CMK (cell line): Measurements from ENCODE around the gene INPP4B.
"Not testable (repeated sequence)": the region's sequence is repeated elsewhere in the genome, so short reads cannot be mapped to it uniquely, and the experiment has no call there.

ENCODE experiments used
- DNase-seq: peaks from one replicate; pipeline ENCODE4 v3.0.0-alpha.2; 2010; ENCODE audit warnings: low read depth

Gene INPP4B

GRCh38 chr4:142411993-142412392 is 434.1 kb downstream of the INPP4B start:
- DNase-seq, result no peak

- DNase-seq, result no peak
Measured at GRCh38 chr4:142408003-142408441, 438.1 kb downstream of the INPP4B start.

- no peak for DNase-seq
Measured at GRCh38 chr4:142407596-142407995, 438.5 kb downstream of the INPP4B start.

GRCh38 chr4:142406917-142407501 is 439.1 kb downstream of the INPP4B start:
- DNase-seq, result no peak

GRCh38 chr4:142406499-142406835 is 439.6 kb downstream of the INPP4B start:
- no peak for DNase-seq

- DNase-seq, result no peak
Measured at GRCh38 chr4:142405695-142406498, 440.2 kb downstream of the INPP4B start.

- DNase-seq, result peak; percentile 82
Measured at GRCh38 chr4:142405021-142405694, 440.9 kb downstream of the INPP4B start.

- no peak for DNase-seq
Measured at GRCh38 chr4:142404191-142404611, 441.9 kb downstream of the INPP4B start.

- DNase-seq, result no peak
Measured at GRCh38 chr4:142402900-142403299, 443.2 kb downstream of the INPP4B start.

- no peak for DNase-seq
Measured at GRCh38 chr4:142402156-142402555, 443.9 kb downstream of the INPP4B start.

GRCh38 chr4:142397364-142397991 is 448.6 kb downstream of the INPP4B start:
- DNase-seq, result not testable (repeated sequence)

- no peak for DNase-seq
Measured at GRCh38 chr4:142396279-142396678, 449.8 kb downstream of the INPP4B start.

- no peak for DNase-seq
Measured at GRCh38 chr4:142393127-142393526, 453.0 kb downstream of the INPP4B start.

- DNase-seq, result no peak
Measured at GRCh38 chr4:142386856-142387255, 459.2 kb downstream of the INPP4B start.

- DNase-seq, result no peak
Measured at GRCh38 chr4:142386449-142386848, 459.7 kb downstream of the INPP4B start.

GRCh38 chr4:142383800-142384470 is 462.2 kb downstream of the INPP4B start:
- DNase-seq, result no peak

- DNase-seq, result no peak
Measured at GRCh38 chr4:142383354-142383753, 462.7 kb downstream of the INPP4B start.

- no peak for DNase-seq
Measured at GRCh38 chr4:142380052-142380602, 466.0 kb downstream of the INPP4B start.

GRCh38 chr4:142379277-142380051 is 466.6 kb downstream of the INPP4B start:
- no peak for DNase-seq

- no peak for DNase-seq
Measured at GRCh38 chr4:142378179-142378578, 467.9 kb downstream of the INPP4B start.
